ENCODE results near the gene ELMO2.

The ELMO2 gene

GRCh38 chr20:46365487-46366220 is 40.8 kb downstream of the ELMO2 start:
- DNase-seq: no peak

GRCh38 chr20:46364670-46365486 is 41.5 kb downstream of the ELMO2 start:
- no peak for DNase-seq

GRCh38 chr20:46363874-46364669 is 42.3 kb downstream of the ELMO2 start:
- peak; percentile 94 for DNase-seq

- no peak for DNase-seq
Measured at GRCh38 chr20:46362921-46363867, 43.2 kb downstream of the ELMO2 start.

GRCh38 chr20:46361811-46362210 is 44.6 kb downstream of the ELMO2 start:
- DNase-seq: no peak

GRCh38 chr20:46361381-46361780 is 45.0 kb downstream of the ELMO2 start:
- peak; percentile 19 for DNase-seq

- peak; percentile 45 for DNase-seq
Measured at GRCh38 chr20:46359233-46359751, 47.1 kb downstream of the ELMO2 start.

- DNase-seq: no peak
Measured at GRCh38 chr20:46358346-46359058, 47.9 kb downstream of the ELMO2 start.

GRCh38 chr20:46357030-46357514 is 49.3 kb downstream of the ELMO2 start:
- peak; percentile 52 for DNase-seq

- no peak for DNase-seq
Measured at GRCh38 chr20:46356195-46357029, 50.0 kb downstream of the ELMO2 start.

- no peak for DNase-seq
Measured at GRCh38 chr20:46355778-46356177, 50.6 kb downstream of the ELMO2 start.

- DNase-seq: no peak
Measured at GRCh38 chr20:46354920-46355654, 51.3 kb downstream of the ELMO2 start.

GRCh38 chr20:46354207-46354555 is 52.2 kb downstream of the ELMO2 start:
- DNase-seq: no peak

- no peak for DNase-seq
Measured at GRCh38 chr20:46353500-46354206, 52.8 kb downstream of the ELMO2 start.

- DNase-seq: no peak
Measured at GRCh38 chr20:46352370-46352938, 54.0 kb downstream of the ELMO2 start.

GRCh38 chr20:46351357-46352058 is 54.9 kb downstream of the ELMO2 start:
- DNase-seq: no peak

- DNase-seq: no peak
Measured at GRCh38 chr20:46350986-46351267, 55.5 kb downstream of the ELMO2 start.

All from femur (tissue), 1 donor.